IMR-90 (cell line): ENCODE data around the gene PLN. TPM values are rescaled to one million over a fixed set of nuclear protein-coding genes. Genes with fewer than 3 reads are reported as not detected.

Experiments used
- ATAC-seq: fragments of 200-7000 bp; cut with Tn5 transposase; 2 replicates; pipeline ENCODE4 v1.9.1; 2020; ENCODE audit warnings: low read depth, mild to moderate bottlenecking, moderate library complexity
- BruUV-seq: library from RNA; stranded (reverse); fragments of 400-500 nt; replicated peaks from 2 replicates; lab custom pipeline; 2021; lab: Mats Ljungman, UMichigan
- CTCF ChIA-PET: fragments of 300-600 bp; formaldehyde crosslinking; extraction: SDS; loops from one replicate; lab custom pipeline; 2021; ENCODE audit warnings: antibody characterized with exemption; lab: Yijun Ruan, JAX
- POLR2A ChIA-PET: fragments of 300-600 bp; sonication (Branson Sonifier 250); formaldehyde crosslinking; loops from one replicate; lab custom pipeline; 2022; ENCODE audit warnings: antibody characterized with exemption; ENCODE audit not compliant: unreplicated experiment; lab: Charles Lee
- DNase-seq: peaks from one replicate; pipeline ENCODE4 v3.0.0; 2013
- H2AFZ ChIP-seq: replicated peaks from 2 replicates; pipeline ENCODE3; 2013; ENCODE audit warnings: low read length, mild to moderate bottlenecking; ENCODE audit not compliant: poor library complexity
- H2AK5ac ChIP-seq: 2 replicates; pipeline ENCODE4 v1.6.1; 2013; ENCODE audit warnings: low read depth, low read length, inconsistent platforms
- H2AK9ac ChIP-seq: replicated peaks from 2 replicates; pipeline ENCODE3; 2013; ENCODE audit warnings: mild to moderate bottlenecking, low read depth, low read length, moderate library complexity; ENCODE audit not compliant: poor library complexity
- H2BK120ac ChIP-seq: 2 replicates; pipeline ENCODE4 v1.6.1; 2013; ENCODE audit warnings: low read depth, low read length, inconsistent platforms
- H2BK15ac ChIP-seq: 3 replicates; pipeline ENCODE4 v1.6.1; 2013; ENCODE audit warnings: low read depth, low read length, inconsistent platforms
- H2BK20ac ChIP-seq: 2 replicates; pipeline ENCODE4 v1.6.1; 2013; ENCODE audit warnings: low read depth, mild to moderate bottlenecking, inconsistent platforms, low read length, moderate library complexity
- H2BK5ac ChIP-seq: 2 replicates; pipeline ENCODE4 v1.6.1; 2013; ENCODE audit warnings: mild to moderate bottlenecking, low read depth, low read length, inconsistent platforms; ENCODE audit not compliant: poor library complexity, severe bottlenecking
- H3K14ac ChIP-seq: replicated peaks from 2 replicates; pipeline ENCODE4 v1.6.1; 2013; ENCODE audit warnings: low read depth, low read length, inconsistent platforms
- H3K18ac ChIP-seq: 2 replicates; pipeline ENCODE4 v1.6.1; 2013; ENCODE audit warnings: low read depth, low read length, control low read depth
- H3K23ac ChIP-seq: 2 replicates; pipeline ENCODE4 v1.6.1; 2013; ENCODE audit warnings: low read depth, low read length, inconsistent platforms
- H3K27ac ChIP-seq: 2 replicates; pipeline ENCODE4 v1.5.1; 2013; ENCODE audit warnings: mild to moderate bottlenecking, control low read depth, low read length; ENCODE audit not compliant: insufficient read depth
- H3K27me3 ChIP-seq: 2 replicates; pipeline ENCODE4 v1.6.1; 2013; ENCODE audit warnings: low read length; ENCODE audit not compliant: control insufficient read depth, insufficient read depth
- H3K36me3 ChIP-seq: 2 replicates; pipeline ENCODE4 v1.6.1; 2013; ENCODE audit warnings: low read length, mixed read lengths; ENCODE audit not compliant: control insufficient read depth, insufficient read depth
- H3K4ac ChIP-seq: 2 replicates; pipeline ENCODE4 v1.6.1; 2013; ENCODE audit warnings: low read depth, low read length, inconsistent platforms
- H3K4me1 ChIP-seq: 2 replicates; pipeline ENCODE4 v1.6.1; 2013; ENCODE audit warnings: low read length, mixed read lengths; ENCODE audit not compliant: control insufficient read depth, insufficient read depth
- H3K4me2 ChIP-seq: 2 replicates; pipeline ENCODE4 v1.6.1; 2013; ENCODE audit warnings: low read depth, mild to moderate bottlenecking, control low read depth, low read length, moderate library complexity
- H3K4me3 ChIP-seq: 2 replicates; pipeline ENCODE4 v1.5.1; 2013; ENCODE audit warnings: low read depth, mild to moderate bottlenecking, control low read depth, low read length, moderate library complexity; ENCODE audit not compliant: insufficient read depth
- H3K56ac ChIP-seq: 2 replicates; pipeline ENCODE4 v1.6.1; 2013; ENCODE audit warnings: low read length, inconsistent platforms; ENCODE audit not compliant: insufficient read depth; ENCODE audit errors: extremely low read depth
- H3K79me1 ChIP-seq, 2 experiments: 2 replicates each; pipeline ENCODE4 v1.6.1; 2013; ENCODE audit warnings: low read length in 2 of 2, inconsistent platforms in 1 of 2, low read depth in 1 of 2
- H3K9ac ChIP-seq: 2 replicates; pipeline ENCODE4 v1.6.1; 2013; ENCODE audit warnings: low read depth, low read length, control low read depth
- H3K9me1 ChIP-seq: 2 replicates; pipeline ENCODE4 v1.6.1; 2013; ENCODE audit warnings: low read length, inconsistent platforms; ENCODE audit not compliant: insufficient read depth
- H3K9me3 ChIP-seq: 2 replicates; pipeline ENCODE4 v1.6.1; 2013; ENCODE audit warnings: low read length; ENCODE audit not compliant: control insufficient read depth, insufficient read depth
- H4K20me1 ChIP-seq: 2 replicates; pipeline ENCODE4 v1.6.1; 2013; ENCODE audit warnings: low read length, inconsistent platforms; ENCODE audit not compliant: insufficient read depth
- H4K5ac ChIP-seq: 2 replicates; pipeline ENCODE4 v1.6.1; 2013; ENCODE audit warnings: mild to moderate bottlenecking, low read depth, low read length, control low read depth
- H4K8ac ChIP-seq, 2 experiments: 2 replicates each; pipeline ENCODE4 v1.6.1; 2013; ENCODE audit warnings: low read depth in 2 of 2, low read length in 2 of 2, control low read depth in 1 of 2, inconsistent platforms in 1 of 2
- H4K91ac ChIP-seq: 2 replicates; pipeline ENCODE4 v1.6.1; 2013; ENCODE audit warnings: low read depth, low read length, inconsistent platforms; ENCODE audit not compliant: insufficient read depth
- CEBPB ChIP-seq: IDR thresholded peaks from 2 replicates; pipeline ENCODE4 v1.6.1; 2012; ENCODE audit warnings: low read depth, low read length, improper control_type of control experiment
- CHD1 ChIP-seq: IDR thresholded peaks from 2 replicates; pipeline ENCODE4 v1.6.1; 2012; ENCODE audit warnings: low read depth, low read length, improper control_type of control experiment
- CTCF ChIP-seq: conservative IDR thresholded peaks from 2 replicates; pipeline ENCODE4 v1.5.1; 2012; ENCODE audit warnings: mild to moderate bottlenecking, low read depth, low read length, improper control_type of control experiment
- FOS ChIP-seq: fragments of 150-350 bp; IDR thresholded peaks from 2 replicates; pipeline ENCODE4 v1.6.1; 2016; ENCODE audit warnings: low read depth, low read length
- MAFK ChIP-seq: IDR thresholded peaks from 2 replicates; pipeline ENCODE4 v1.6.1; 2012; ENCODE audit warnings: low read depth, low read length, improper control_type of control experiment
- MAZ ChIP-seq: IDR thresholded peaks from 2 replicates; pipeline ENCODE4 v1.6.1; 2012; ENCODE audit warnings: low read depth, mild to moderate bottlenecking, low read length, improper control_type of control experiment, moderate library complexity, borderline replicate concordance
- NFE2L2 ChIP-seq: fragments of 150-350 bp; IDR thresholded peaks from 2 replicates; pipeline ENCODE4 v1.6.1; 2016; ENCODE audit warnings: low read depth, mild to moderate bottlenecking, low read length
- POLR2A ChIP-seq: IDR thresholded peaks from 2 replicates; pipeline ENCODE4 v1.6.1; 2012; ENCODE audit warnings: mild to moderate bottlenecking, low read depth, low read length
- RAD21 ChIP-seq: IDR thresholded peaks from 2 replicates; pipeline ENCODE4 v1.6.1; 2012; ENCODE audit warnings: low read length, improper control_type of control experiment
- RCOR1 ChIP-seq: IDR thresholded peaks from 2 replicates; pipeline ENCODE4 v1.6.1; 2012; ENCODE audit warnings: mild to moderate bottlenecking, low read length, improper control_type of control experiment; ENCODE audit not compliant: insufficient replicate concordance
- WGBS, 2 experiments: methylation state at CpG; one replicate each; pipeline versions ENCODE4 v1.1.5 to v1.1.7; 2013; ENCODE audit warnings: missing lambda C conversion rate in 2 of 2; ENCODE audit not compliant: insufficient read length in 1 of 2; ENCODE audit errors: extremely low coverage in 2 of 2; 5-methylcytosine and 5-hydroxymethylcytosine counted together
- dilution Hi-C: fragments of 300-500 bp; cut with HindIII; formaldehyde crosslinking; loops from one replicate; pipeline ENCODE4 v1.14.3; 2018; ENCODE audit warnings: low sequenced_read_pairs; ENCODE audit not compliant: unreplicated experiment
- in situ Hi-C: fragments of 300-500 bp; cut with MboI; formaldehyde crosslinking; loops from 3 replicates; pipeline ENCODE4 v1.14.3; 2019; ENCODE audit warnings: low sequenced_read_pairs, inconsistent platforms, mixed read lengths
- intact Hi-C: fragments of 100-400 bp; cut with micrococcal nuclease; formaldehyde crosslinking; loops from 2 replicates; pipeline ENCODE4 v1.10.0; 2022
- polyA plus RNA-seq, 3 experiments: library from polyadenylated mRNA; depleted of rRNA; stranded (reverse); fragments of >200 nt; gene quantifications; 2 replicates each; pipeline ENCODE4 v1.2.3, GENCODE V29; 2012; ENCODE audit warnings: low replicate concordance in 1 of 3
- total RNA-seq: library from RNA; depleted of rRNA; stranded (reverse); fragments of >200 nt; gene quantifications from 2 replicates; pipeline ENCODE4 v1.2.3, GENCODE V29; 2012

PLN gene
- total and polyA plus RNA-seq, 2 of the 4 experiments (the other 2 are of a cell fraction), result under 0.01 TPM; not detected in 1

- intact Hi-C loops, result loop anchor here (1.0 kb wide), 1 partner anchor 70 kb away; no protein-coding TSS in a partner anchor
- no peak overlapping the region for H3K14ac ChIP-seq
- WGBS, 2 experiments, result no CpG with 5 or more reads among the region's 2 CpGs
These were observed 31.7 kb downstream of the PLN start for GRCh38 chr6:118579786-118580185.

More at GRCh38 chr6:118579786-118580185, 31.7 kb downstream of the PLN start:
- TF ChIP-seq POLR2A (no peak), CHD1 (no peak), CEBPB (no peak), FOS (no peak), MAZ (no peak), CTCF (no peak), RAD21 (no peak), NFE2L2 (no peak), RCOR1 (no peak), MAFK (no peak)
- no peak overlapping the region for H4K5ac ChIP-seq
- no peak overlapping the region for H3K56ac ChIP-seq
- in situ Hi-C loops (no loop called here), dilution Hi-C loops (no loop called here)
- no peak overlapping the region for H2AFZ ChIP-seq
- no peak overlapping the region for H3K18ac ChIP-seq
- CTCF ChIA-PET, result interaction anchor here (1.3 to 1.6 kb wide), 2 partner anchors 9 to 27 kb away, joined by 5 read pairs; no protein-coding TSS in a partner anchor
- H3K9me3 ChIP-seq, result peaks cover 7% of the 10 kb centered on the region
- DNase-seq (no peak), ATAC-seq (no peak)
- no peak overlapping the region for H2BK20ac ChIP-seq
- POLR2A ChIA-PET, result no interaction called here
- no peak overlapping the region for H3K23ac ChIP-seq
- H2AK5ac ChIP-seq, result no peak overlapping the region
- H3K4ac ChIP-seq, result no peak overlapping the region
- no peaks in the 10 kb centered on the region for H3K27me3 ChIP-seq
- no peaks in the 10 kb centered on the region for H3K9me1 ChIP-seq
- no peak overlapping the region for H3K4me2 ChIP-seq
- no peak overlapping the region for H3K9ac ChIP-seq
- H3K36me3 ChIP-seq, result peaks cover 3% of the 10 kb centered on the region; the same call in 1 of the 2 replicates
- no peaks in the 10 kb centered on the region for H4K20me1 ChIP-seq
- H3K79me1 ChIP-seq, result peaks cover 34 to 52% of the 10 kb centered on the region in 2 experiments
- no peak overlapping the region for H2BK15ac ChIP-seq
- H4K8ac ChIP-seq, result no peak overlapping the region
- BruUV-seq, result no TSS peak
- no peak overlapping the region for H2BK5ac ChIP-seq
- no peak overlapping the region for H4K91ac ChIP-seq
- no peak overlapping the region for H3K4me3 ChIP-seq
- peaks cover 8% of the 10 kb centered on the region for H3K4me1 ChIP-seq
- H2BK120ac ChIP-seq, result no peak overlapping the region
- no peak overlapping the region for H3K27ac ChIP-seq
- H2AK9ac ChIP-seq, result no peak overlapping the region
